HCT116 (cell line): ENCODE results near the gene KRT26. TPM values are rescaled to one million over a fixed set of nuclear protein-coding genes. Genes with fewer than 3 reads are reported as not detected.

Source experiments
- ATAC-seq: fragments of 200-7000 bp; cut with Tn5 transposase; 2 replicates; pipeline ENCODE4 v1.9.1; 2020; ENCODE audit warnings: mild to moderate bottlenecking, moderate library complexity
- Bru-seq: library from RNA; stranded (reverse); fragments of 400-500 nt; gene quantifications from one replicate; lab custom pipeline; 2021; lab: Mats Ljungman, UMichigan
- BruChase-seq, 2 experiments: library from RNA; stranded (reverse); fragments of 400-500 nt; gene quantifications; one replicate each; lab custom pipeline; 2021; lab: Mats Ljungman, UMichigan
- BruUV-seq: library from RNA; stranded (reverse); fragments of 400-500 nt; replicated peaks from 2 replicates; lab custom pipeline; 2021; lab: Mats Ljungman, UMichigan
- CTCF ChIA-PET: fragments of 300-600 bp; sonication (Branson Sonifier 250); formaldehyde crosslinking; loops from one replicate; lab custom pipeline; 2021; ENCODE audit warnings: antibody characterized with exemption; lab: Charles Lee
- POLR2A ChIA-PET: fragments of 300-600, 350-600 bp; sonication (Branson Sonifier 250); formaldehyde crosslinking; loops from one replicate; lab custom pipeline; 2021; ENCODE audit warnings: antibody characterized with exemption; lab: Charles Lee
- RAD21 ChIA-PET, 2 experiments: fragments of 300-600 bp; sonication (Branson Sonifier 250); formaldehyde crosslinking; loops; one replicate each; lab custom pipeline; 2023; ENCODE audit warnings: low total read pairs in 2 of 2; ENCODE audit not compliant: uncharacterized antibody in 2 of 2, unreplicated experiment in 2 of 2, low non-redundant PET in 1 of 2; lab: Charles Lee
- DNase-seq: peaks from one replicate; pipeline ENCODE4 v3.0.0-alpha.2; 2010; ENCODE audit warnings: low read depth, low spot score
- H2AFZ ChIP-seq: fragments of 200-600 bp; shearing (Covaris generic), sonication (generic); 2 replicates; pipeline ENCODE4 v1.6.1; 2017; ENCODE audit warnings: low read depth, mixed run types, mixed read lengths, antibody characterized with exemption, low read length; ENCODE audit not compliant: poor library complexity, severe bottlenecking
- H3K27ac ChIP-seq: 2 replicates; pipeline ENCODE4 v1.5.1; 2012; ENCODE audit warnings: low read depth, low read length
- H3K27me3 ChIP-seq: fragments of 200-600 bp; sonication (generic); 2 replicates; pipeline ENCODE4 v1.6.1; 2016; ENCODE audit warnings: mixed run types, low read length, mixed read lengths; ENCODE audit not compliant: insufficient read depth
- H3K36me3 ChIP-seq, 2 experiments: fragments of 200-500 bp in 1 of 2; fragments of 200-600 bp in 1 of 2; sonication (Bioruptor generic) in 1 of 2; sonication (generic) in 1 of 2; 2 replicates each; pipeline versions ENCODE4 v1.5.1 to v1.6.1; 2014 to 2016; ENCODE audit warnings: low read length in 2 of 2, inconsistent platforms in 1 of 2, mixed read lengths in 1 of 2, mixed run types in 1 of 2; ENCODE audit not compliant: insufficient read depth in 2 of 2, control insufficient read depth in 1 of 2
- H3K4me1 ChIP-seq, 2 experiments: fragments of 200-600 bp in 1 of 2; sonication (generic) in 1 of 2; 2 replicates each; pipeline versions ENCODE4 v1.5.1 to v1.6.1; 2012 to 2017; ENCODE audit warnings: low read length in 2 of 2, inconsistent platforms in 1 of 2, mild to moderate bottlenecking in 1 of 2, mixed read lengths in 1 of 2, mixed run types in 1 of 2, moderate library complexity in 1 of 2; ENCODE audit not compliant: insufficient read depth in 2 of 2, control insufficient read depth in 1 of 2
- H3K4me2 ChIP-seq: fragments of 200-600 bp; sonication (generic); 2 replicates; pipeline ENCODE4 v1.6.1; 2017; ENCODE audit warnings: mixed run types, low read length, mixed read lengths
- H3K4me3 ChIP-seq, 2 experiments: fragments of 200-600 bp in 1 of 2; sonication (generic) in 1 of 2; replicated peaks in 1 of 2; 2 replicates each; pipeline ENCODE4 v1.5.1; 2011 to 2016; ENCODE audit warnings: low read length in 2 of 2, control low read depth in 1 of 2, low read depth in 1 of 2, mild to moderate bottlenecking in 1 of 2, mixed read lengths in 1 of 2, mixed run types in 1 of 2
- H3K79me2 ChIP-seq: fragments of 200-600 bp; sonication (generic); 2 replicates; pipeline ENCODE4 v1.6.1; 2017; ENCODE audit warnings: mild to moderate bottlenecking, mixed run types, low read length, moderate library complexity, mixed read lengths; ENCODE audit not compliant: insufficient read depth
- H3K9ac ChIP-seq: fragments of 200-600 bp; sonication (generic); 2 replicates; pipeline ENCODE4 v1.6.1; 2016; ENCODE audit warnings: low read length, mixed read lengths
- H3K9me2 ChIP-seq: fragments of 200-600 bp; sonication (generic), shearing (Covaris generic); 2 replicates; pipeline ENCODE4 v1.6.1; 2017; ENCODE audit warnings: mixed run types, mild to moderate bottlenecking, moderate library complexity; ENCODE audit not compliant: insufficient read depth
- H3K9me3 ChIP-seq, 2 experiments: fragments of 200-500 bp in 1 of 2; fragments of 200-600 bp in 1 of 2; sonication (Bioruptor generic) in 1 of 2; sonication (generic) in 1 of 2; 2 replicates each; pipeline ENCODE4 v1.6.1; 2014 to 2017; ENCODE audit warnings: low read length in 2 of 2, mixed read lengths in 2 of 2, inconsistent platforms in 1 of 2, low read depth in 1 of 2, mild to moderate bottlenecking in 1 of 2, mixed run types in 1 of 2, moderate library complexity in 1 of 2; ENCODE audit not compliant: control insufficient read depth in 1 of 2, insufficient read depth in 1 of 2
- H4K20me1 ChIP-seq: fragments of 200-600 bp; sonication (generic), shearing (Covaris generic); 2 replicates; pipeline ENCODE4 v1.6.1; 2017; ENCODE audit warnings: mixed run types, mild to moderate bottlenecking, moderate library complexity; ENCODE audit not compliant: insufficient read depth
- CBX3 ChIP-seq: IDR thresholded peaks from 2 replicates; pipeline ENCODE4 v1.6.1; 2012; ENCODE audit warnings: low read depth
- CEBPB ChIP-seq: IDR thresholded peaks from 2 replicates; pipeline ENCODE4 v1.6.1; 2012; ENCODE audit warnings: low read depth
- EGR1 ChIP-seq: IDR thresholded peaks from 2 replicates; pipeline ENCODE4 v1.6.1; 2012; ENCODE audit warnings: low read depth
- ELF1 ChIP-seq: IDR thresholded peaks from 2 replicates; pipeline ENCODE4 v1.6.1; 2012; ENCODE audit warnings: low read depth, borderline replicate concordance
- EZH2 ChIP-seq: fragments of 200-600 bp; sonication (generic); IDR thresholded peaks from 2 replicates; pipeline ENCODE4 v1.6.1; 2017; ENCODE audit warnings: antibody characterized with exemption, mixed run types
- EZH2phosphoT487 ChIP-seq: fragments of 200-600 bp; IDR thresholded peaks from 2 replicates; pipeline ENCODE4 v1.6.1; 2018; ENCODE audit warnings: antibody characterized with exemption, borderline replicate concordance
- FOSL1 ChIP-seq: IDR thresholded peaks from 2 replicates; pipeline ENCODE4 v1.6.1; 2012; ENCODE audit warnings: low read depth
- JUND ChIP-seq: IDR thresholded peaks from 2 replicates; pipeline ENCODE4 v1.6.1; 2012
- MAX ChIP-seq: IDR thresholded peaks from 2 replicates; pipeline ENCODE4 v1.6.1; 2012
- POLR2A ChIP-seq: IDR thresholded peaks from 2 replicates; pipeline ENCODE4 v1.7.0; 2011; ENCODE audit warnings: borderline replicate concordance; ENCODE audit not compliant: insufficient read depth, insufficient read length; ENCODE audit errors: extremely low read depth
- RAD21 ChIP-seq: IDR thresholded peaks from 2 replicates; pipeline ENCODE4 v1.6.1; 2012; ENCODE audit warnings: low read depth, mild to moderate bottlenecking
- SIN3A ChIP-seq: IDR thresholded peaks from 2 replicates; pipeline ENCODE4 v1.6.1; 2012; ENCODE audit warnings: low read depth
- SP1 ChIP-seq: IDR thresholded peaks from 2 replicates; pipeline ENCODE4 v1.6.1; 2012; ENCODE audit warnings: low read depth
- SRF ChIP-seq: IDR thresholded peaks from 2 replicates; pipeline ENCODE4 v1.6.1; 2012; ENCODE audit warnings: low read depth
- TCF7L2 ChIP-seq: IDR thresholded peaks from 2 replicates; pipeline ENCODE4 v1.7.0; 2011; ENCODE audit warnings: borderline replicate concordance, inconsistent platforms; ENCODE audit not compliant: insufficient read depth, insufficient read length; ENCODE audit errors: extremely low read depth
- YY1 ChIP-seq: IDR thresholded peaks from 2 replicates; pipeline ENCODE4 v1.6.1; 2011; ENCODE audit warnings: low read length, low read depth, moderate library complexity, mild to moderate bottlenecking; ENCODE audit not compliant: insufficient replicate concordance; ENCODE audit errors: extremely low read depth
- ZBTB33 ChIP-seq: IDR thresholded peaks from 2 replicates; pipeline ENCODE4 v1.6.1; 2011; ENCODE audit warnings: mild to moderate bottlenecking, low read length, moderate library complexity; ENCODE audit not compliant: insufficient replicate concordance; ENCODE audit errors: extremely low read depth
- ZNF274 ChIP-seq: fragments of 200-500 bp; sonication (Bioruptor generic); IDR thresholded peaks from 2 replicates; pipeline ENCODE4 v1.6.1; 2014; ENCODE audit warnings: mild to moderate bottlenecking, low read depth, low read length, inconsistent platforms
- intact Hi-C: fragments of 100-400 bp; cut with micrococcal nuclease; formaldehyde crosslinking; loops from 2 replicates; pipeline ENCODE4 v1.10.0; 2022
- long read RNA-seq: library from polyadenylated mRNA; unstranded; transcript quantifications from one replicate; pipeline ENCODE4 v2.0.0, GENCODE V29; 2021; ENCODE audit not compliant: unreplicated experiment
- polyA plus RNA-seq: library from polyadenylated mRNA; unstranded; fragments of >200 nt; gene quantifications from 2 replicates; pipeline ENCODE4 v1.2.1, GENCODE V29; 2012; ENCODE audit warnings: missing spikeins
- total RNA-seq: library from RNA; stranded (reverse); gene quantifications from one replicate; pipeline ENCODE4 v1.2.1, GENCODE V29; 2021; ENCODE audit not compliant: unreplicated experiment
- TF ChIP-seq, protein P1 (sequence below), 3 experiments: fragments of 200-600 bp in 1 of 3; sonication (generic) in 1 of 3; IDR thresholded peaks in 2 of 3; conservative IDR thresholded peaks in 1 of 3; 2 replicates each; pipeline ENCODE4 v1.5.1; 2012 to 2017; ENCODE audit warnings: low read depth in 2 of 3, low read length in 2 of 3, antibody characterized with exemption in 1 of 3, borderline replicate concordance in 1 of 3, control low read depth in 1 of 3, mild to moderate bottlenecking in 1 of 3, mixed read lengths in 1 of 3, mixed run types in 1 of 3, moderate library complexity in 1 of 3; ENCODE audit not compliant: insufficient read depth in 1 of 3
- TF ChIP-seq, protein P2 (sequence below): IDR thresholded peaks from 2 replicates; pipeline ENCODE4 v1.6.1; 2012; ENCODE audit warnings: low read depth

KRT26 gene
- total RNA-seq: not detected
- not detected in 2 replicates for polyA plus RNA-seq
- not detected for Bru-seq, nascent RNA
- BruChase-seq, experiment 1, labeled RNA remaining after a 6-hour chase: not detected
- BruChase-seq, experiment 2, labeled RNA remaining after a 2-hour chase: not detected
- long read RNA-seq: 0 reads

- POLR2A ChIA-PET: no interaction called here
- intact Hi-C loops: no loop called here
- H3K9me3 ChIP-seq: no peaks in the 10 kb centered on the region
- no peaks in the 10 kb centered on the region for H3K9me2 ChIP-seq
- ATAC-seq: no peak
- H3K79me2 ChIP-seq: no peaks in the 10 kb centered on the region
- H2AFZ ChIP-seq: no peak within 1 kb of the TSS
- H4K20me1 ChIP-seq: no peaks in the 10 kb centered on the region
- no peaks in the 10 kb centered on the region for H3K36me3 ChIP-seq
- H3K4me3 ChIP-seq: no peak within 1 kb of the TSS
- TF ChIP-seq EZH2phosphoT487 (no peak), FOSL1 (no peak), RAD21 (no peak), EGR1 (no peak), SRF (no peak), JUND (no peak), POLR2A (no peak), YY1 (no peak), ELF1 (no peak), ZBTB33 (no peak), ZNF274 (no peak), TCF7L2 (no peak), CBX3 (no peak), SP1 (no peak), SIN3A (no peak), CEBPB (no peak), EZH2 (no peak), MAX (no peak)
- TF ChIP-seq, protein P1, sequence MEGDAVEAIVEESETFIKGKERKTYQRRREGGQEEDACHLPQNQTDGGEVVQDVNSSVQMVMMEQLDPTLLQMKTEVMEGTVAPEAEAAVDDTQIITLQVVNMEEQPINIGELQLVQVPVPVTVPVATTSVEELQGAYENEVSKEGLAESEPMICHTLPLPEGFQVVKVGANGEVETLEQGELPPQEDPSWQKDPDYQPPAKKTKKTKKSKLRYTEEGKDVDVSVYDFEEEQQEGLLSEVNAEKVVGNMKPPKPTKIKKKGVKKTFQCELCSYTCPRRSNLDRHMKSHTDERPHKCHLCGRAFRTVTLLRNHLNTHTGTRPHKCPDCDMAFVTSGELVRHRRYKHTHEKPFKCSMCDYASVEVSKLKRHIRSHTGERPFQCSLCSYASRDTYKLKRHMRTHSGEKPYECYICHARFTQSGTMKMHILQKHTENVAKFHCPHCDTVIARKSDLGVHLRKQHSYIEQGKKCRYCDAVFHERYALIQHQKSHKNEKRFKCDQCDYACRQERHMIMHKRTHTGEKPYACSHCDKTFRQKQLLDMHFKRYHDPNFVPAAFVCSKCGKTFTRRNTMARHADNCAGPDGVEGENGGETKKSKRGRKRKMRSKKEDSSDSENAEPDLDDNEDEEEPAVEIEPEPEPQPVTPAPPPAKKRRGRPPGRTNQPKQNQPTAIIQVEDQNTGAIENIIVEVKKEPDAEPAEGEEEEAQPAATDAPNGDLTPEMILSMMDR (IDR thresholded peaks at IDR 0.05 in 2 of 3, conservative IDR thresholded peaks at IDR 0.05 in 1 of 3; ENCODE audit: borderline replicate concordance in 1 of 3, insufficient read depth in 1 of 3, low read depth in 2 of 3, low read length in 2 of 3): no peak
- TF ChIP-seq, protein P2, sequence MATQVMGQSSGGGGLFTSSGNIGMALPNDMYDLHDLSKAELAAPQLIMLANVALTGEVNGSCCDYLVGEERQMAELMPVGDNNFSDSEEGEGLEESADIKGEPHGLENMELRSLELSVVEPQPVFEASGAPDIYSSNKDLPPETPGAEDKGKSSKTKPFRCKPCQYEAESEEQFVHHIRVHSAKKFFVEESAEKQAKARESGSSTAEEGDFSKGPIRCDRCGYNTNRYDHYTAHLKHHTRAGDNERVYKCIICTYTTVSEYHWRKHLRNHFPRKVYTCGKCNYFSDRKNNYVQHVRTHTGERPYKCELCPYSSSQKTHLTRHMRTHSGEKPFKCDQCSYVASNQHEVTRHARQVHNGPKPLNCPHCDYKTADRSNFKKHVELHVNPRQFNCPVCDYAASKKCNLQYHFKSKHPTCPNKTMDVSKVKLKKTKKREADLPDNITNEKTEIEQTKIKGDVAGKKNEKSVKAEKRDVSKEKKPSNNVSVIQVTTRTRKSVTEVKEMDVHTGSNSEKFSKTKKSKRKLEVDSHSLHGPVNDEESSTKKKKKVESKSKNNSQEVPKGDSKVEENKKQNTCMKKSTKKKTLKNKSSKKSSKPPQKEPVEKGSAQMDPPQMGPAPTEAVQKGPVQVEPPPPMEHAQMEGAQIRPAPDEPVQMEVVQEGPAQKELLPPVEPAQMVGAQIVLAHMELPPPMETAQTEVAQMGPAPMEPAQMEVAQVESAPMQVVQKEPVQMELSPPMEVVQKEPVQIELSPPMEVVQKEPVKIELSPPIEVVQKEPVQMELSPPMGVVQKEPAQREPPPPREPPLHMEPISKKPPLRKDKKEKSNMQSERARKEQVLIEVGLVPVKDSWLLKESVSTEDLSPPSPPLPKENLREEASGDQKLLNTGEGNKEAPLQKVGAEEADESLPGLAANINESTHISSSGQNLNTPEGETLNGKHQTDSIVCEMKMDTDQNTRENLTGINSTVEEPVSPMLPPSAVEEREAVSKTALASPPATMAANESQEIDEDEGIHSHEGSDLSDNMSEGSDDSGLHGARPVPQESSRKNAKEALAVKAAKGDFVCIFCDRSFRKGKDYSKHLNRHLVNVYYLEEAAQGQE: no peak
- RAD21 ChIA-PET: no interaction called here
- no peaks in the 10 kb centered on the region for H3K27me3 ChIP-seq
- CTCF ChIA-PET: no interaction called here
- no TSS peak for BruUV-seq
- no peak within 1 kb of the TSS for H3K4me2 ChIP-seq
- no peaks in the 10 kb centered on the region for H3K4me1 ChIP-seq
- H3K27ac ChIP-seq: no peak within 1 kb of the TSS
- DNase-seq: no peak
- H3K9ac ChIP-seq: no peak within 1 kb of the TSS
Observed at GRCh38 chr17:40772101-40772500, at the start of gene KRT26. TSS of gene KRT26 (minus strand) at chr17:40772201. CDS start at chr17:40772113, 88 bp downstream.
